ENCODE data around the gene DPP6.

The DPP6 gene

GRCh38 chr7:154852205-154852604 lies 800.0 kb downstream of the DPP6 start:
- DNase-seq = peak; percentile 11

- peak; percentile 45 for DNase-seq
Observed at GRCh38 chr7:154853063-154853726, 801.0 kb downstream of the DPP6 start.

GRCh38 chr7:154853727-154854095 lies 801.5 kb downstream of the DPP6 start:
- DNase-seq = no peak

- no peak for DNase-seq
Observed at GRCh38 chr7:154854836-154855235, 802.6 kb downstream of the DPP6 start.

GRCh38 chr7:154855366-154855765 lies 803.2 kb downstream of the DPP6 start:
- no peak for DNase-seq

- no peak for DNase-seq
Observed at GRCh38 chr7:154856733-154857132, 804.5 kb downstream of the DPP6 start.

GRCh38 chr7:154857240-154857639 lies 805.0 kb downstream of the DPP6 start:
- DNase-seq = no peak

- DNase-seq = peak; percentile 74
Observed at GRCh38 chr7:154857728-154858681, 805.8 kb downstream of the DPP6 start.

- no peak for DNase-seq
Observed at GRCh38 chr7:154858836-154859537, 806.8 kb downstream of the DPP6 start.

- DNase-seq = no peak
Observed at GRCh38 chr7:154859747-154860620, 807.8 kb downstream of the DPP6 start.

GRCh38 chr7:154860621-154861375 lies 808.6 kb downstream of the DPP6 start:
- no peak for DNase-seq

- DNase-seq = no peak
Observed at GRCh38 chr7:154861589-154861988, 809.4 kb downstream of the DPP6 start.

GRCh38 chr7:154862153-154862791 lies 810.1 kb downstream of the DPP6 start:
- DNase-seq = no peak

GRCh38 chr7:154863766-154864522 lies 811.7 kb downstream of the DPP6 start:
- no peak for DNase-seq

- DNase-seq = no peak
Observed at GRCh38 chr7:154864523-154864891, 812.3 kb downstream of the DPP6 start.

GRCh38 chr7:154865984-154866685 lies 813.9 kb downstream of the DPP6 start:
- no peak for DNase-seq

- DNase-seq = no peak
Observed at GRCh38 chr7:154867068-154867467, 814.9 kb downstream of the DPP6 start.

- no peak for DNase-seq
Observed at GRCh38 chr7:154868921-154869320, 816.7 kb downstream of the DPP6 start.

GRCh38 chr7:154869436-154869835 lies 817.2 kb downstream of the DPP6 start:
- no peak for DNase-seq

GRCh38 chr7:154871507-154871906 lies 819.3 kb downstream of the DPP6 start:
- no peak for DNase-seq
